GM08714 (cell line): ENCODE measurements around the gene THAP9.
"Not testable (repeated sequence)": the region's sequence is repeated elsewhere in the genome, so short reads cannot be mapped to it uniquely, and the experiment has no call there.

ENCODE experiments used
- H3K4me3 ChIP-seq: fragments of 200-500 bp; sonication (Bioruptor generic); 2 replicates; pipeline ENCODE4 v1.5.1; 2014; ENCODE audit warnings: mild to moderate bottlenecking, low read length, inconsistent platforms
- ZNF274 ChIP-seq: IDR thresholded peaks from 2 replicates; pipeline ENCODE4 v1.6.1; 2012; ENCODE audit warnings: mild to moderate bottlenecking, low read depth, low read length

Gene THAP9

GRCh38 chr4:82900411-82901182, at the start of gene THAP9:
THAP9 (plus strand) TSS chr4:82900735; CDS start chr4:82900803, 68 bp downstream.
- peak within 1 kb of the TSS; percentile 99 for H3K4me3 ChIP-seq
- TF ChIP-seq ZNF274 = no peak

GRCh38 chr4:82851318-82851717, 49.2 kb upstream of the THAP9 start:
- no peak overlapping the region for H3K4me3 ChIP-seq
- TF ChIP-seq ZNF274 = no peak

- H3K4me3 ChIP-seq = no peak overlapping the region
- no peak for TF ChIP-seq ZNF274
Observed at GRCh38 chr4:82851885-82852750, 48.4 kb upstream of the THAP9 start.

- no peak overlapping the region for H3K4me3 ChIP-seq
- TF ChIP-seq ZNF274 = no peak
Observed at GRCh38 chr4:82852751-82853285, 47.7 kb upstream of the THAP9 start.

- H3K4me3 ChIP-seq = not testable (repeated sequence)
Observed at GRCh38 chr4:82860487-82860886, 40.0 kb upstream of the THAP9 start.

GRCh38 chr4:82861529-82861928, 39.0 kb upstream of the THAP9 start:
- no peak overlapping the region for H3K4me3 ChIP-seq
- TF ChIP-seq ZNF274 = no peak

- no peak overlapping the region for H3K4me3 ChIP-seq
- TF ChIP-seq ZNF274 = no peak
Observed at GRCh38 chr4:82864336-82864979, 36.1 kb upstream of the THAP9 start.

GRCh38 chr4:82865592-82865991, 34.9 kb upstream of the THAP9 start:
- H3K4me3 ChIP-seq = no peak overlapping the region
- TF ChIP-seq ZNF274 = no peak

- not testable (repeated sequence) for H3K4me3 ChIP-seq
Observed at GRCh38 chr4:82866033-82866432, 34.5 kb upstream of the THAP9 start.

GRCh38 chr4:82866706-82867385, 33.7 kb upstream of the THAP9 start:
- no peak for TF ChIP-seq ZNF274
- H3K4me3 ChIP-seq = no peak overlapping the region

GRCh38 chr4:82868572-82868971, 32.0 kb upstream of the THAP9 start:
- no peak overlapping the region for H3K4me3 ChIP-seq
- no peak for TF ChIP-seq ZNF274

GRCh38 chr4:82885410-82885809, 15.1 kb upstream of the THAP9 start:
- TF ChIP-seq ZNF274 = no peak

GRCh38 chr4:82886147-82886942, 14.2 kb upstream of the THAP9 start:
- H3K4me3 ChIP-seq = no peak overlapping the region
- no peak for TF ChIP-seq ZNF274

More at GRCh38 chr4:82885410-82885809, 15.1 kb upstream of the THAP9 start:
- no peak overlapping the region for H3K4me3 ChIP-seq
